ENCODE results near the gene ARHGEF5. TPM values are rescaled to one million over a fixed set of nuclear protein-coding genes. Genes with fewer than 3 reads are reported as not detected.
"Not testable (repeated sequence)": the region's sequence is repeated elsewhere in the genome, so short reads cannot be mapped to it uniquely, and the experiment has no call there.

Gene ARHGEF5
- total RNA-seq, 1 experiment from 2014 or later, result 44.2 TPM

DNA sequence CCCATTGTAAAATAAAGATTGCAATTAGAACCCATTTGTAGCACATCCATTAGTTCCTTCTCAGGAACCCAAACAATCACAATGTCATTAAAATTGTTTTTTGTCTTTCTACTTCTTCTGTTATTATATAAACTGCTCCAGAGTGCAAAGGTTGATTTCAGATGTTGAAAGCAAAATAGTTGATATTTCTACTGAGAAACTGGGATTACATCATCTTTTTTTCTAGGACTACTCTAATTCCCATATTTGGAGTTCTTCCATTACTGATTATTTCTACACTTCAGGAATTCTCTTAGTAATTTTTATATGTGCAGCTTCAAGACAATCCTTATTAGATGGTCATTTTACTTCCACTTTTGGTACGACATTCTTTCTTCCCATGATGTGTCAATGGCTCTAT is 37.7 kb upstream of the ARHGEF5 start:
- H3K9me3 ChIP-seq (ENCODE audit: control insufficient read depth in 1 of 2, insufficient read depth in 1 of 2, low read depth in 1 of 2, low read length in 2 of 2); H4K20me1 ChIP-seq (ENCODE audit: insufficient read depth); H3K9ac ChIP-seq (ENCODE audit: low read length); H3K27me3 ChIP-seq (ENCODE audit: insufficient read depth, low read length); H3K79me2 ChIP-seq (ENCODE audit: insufficient read depth, low read length); H3K36me3 ChIP-seq (ENCODE audit: control insufficient read depth in 1 of 2, insufficient read depth in 2 of 2, low read length in 2 of 2); H2AFZ ChIP-seq (ENCODE audit: low read depth, low read length, poor library complexity, severe bottlenecking); H3K9me2 ChIP-seq (ENCODE audit: insufficient read depth); H3K4me1 ChIP-seq (ENCODE audit: control insufficient read depth in 1 of 2, insufficient read depth in 2 of 2, low read length in 2 of 2); RAD21 ChIA-PET (ENCODE audit: low non-redundant PET in 1 of 2, low total read pairs in 2 of 2, uncharacterized antibody in 2 of 2, unreplicated experiment in 2 of 2); intact Hi-C loops (cut with micrococcal nuclease); H3K4me3 ChIP-seq (replicated peaks in 1 of 2; ENCODE audit: low read depth in 1 of 2, low read length in 2 of 2); ATAC-seq; DNase-seq (ENCODE audit: low read depth, low spot score); H3K4me2 ChIP-seq (ENCODE audit: low read length); BruUV-seq (replicated peaks); POLR2A ChIA-PET; CTCF ChIA-PET; H3K27ac ChIP-seq (ENCODE audit: low read depth, low read length): not testable (repeated sequence)

DNA sequence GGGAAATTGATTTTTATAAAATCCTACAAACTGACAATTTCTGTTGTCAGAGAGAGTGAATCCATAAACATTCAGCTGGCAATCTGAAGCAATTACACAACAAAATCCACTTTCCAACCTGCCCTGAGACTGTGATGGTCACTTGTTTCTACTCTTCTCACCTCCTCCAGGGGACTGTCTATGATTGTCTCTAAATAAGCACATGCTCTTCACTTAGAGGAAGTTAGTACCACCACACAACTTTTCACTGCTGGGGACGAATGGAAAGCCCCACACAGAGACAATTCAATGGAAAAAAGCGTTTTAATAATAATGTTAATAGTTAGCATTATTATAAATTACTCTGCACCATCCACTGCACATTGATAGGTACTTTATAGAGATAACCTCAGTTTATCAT is 35.7 kb upstream of the ARHGEF5 start:
- H3K27ac ChIP-seq (ENCODE audit: low read depth, low read length); POLR2A ChIA-PET; H3K9me2 ChIP-seq (ENCODE audit: insufficient read depth); CTCF ChIA-PET; H3K9me3 ChIP-seq (ENCODE audit: control insufficient read depth in 1 of 2, insufficient read depth in 1 of 2, low read depth in 1 of 2, low read length in 2 of 2); H4K20me1 ChIP-seq (ENCODE audit: insufficient read depth); H2AFZ ChIP-seq (ENCODE audit: low read depth, low read length, poor library complexity, severe bottlenecking); H3K4me3 ChIP-seq (replicated peaks in 1 of 2; ENCODE audit: low read depth in 1 of 2, low read length in 2 of 2); intact Hi-C loops (cut with micrococcal nuclease); BruUV-seq (replicated peaks); H3K4me2 ChIP-seq (ENCODE audit: low read length); H3K9ac ChIP-seq (ENCODE audit: low read length); H3K27me3 ChIP-seq (ENCODE audit: insufficient read depth, low read length); H3K4me1 ChIP-seq (ENCODE audit: control insufficient read depth in 1 of 2, insufficient read depth in 2 of 2, low read length in 2 of 2); DNase-seq (ENCODE audit: low read depth, low spot score); H3K79me2 ChIP-seq (ENCODE audit: insufficient read depth, low read length); RAD21 ChIA-PET (ENCODE audit: low non-redundant PET in 1 of 2, low total read pairs in 2 of 2, uncharacterized antibody in 2 of 2, unreplicated experiment in 2 of 2); ATAC-seq; H3K36me3 ChIP-seq (ENCODE audit: control insufficient read depth in 1 of 2, insufficient read depth in 2 of 2, low read length in 2 of 2): not testable (repeated sequence)

DNA sequence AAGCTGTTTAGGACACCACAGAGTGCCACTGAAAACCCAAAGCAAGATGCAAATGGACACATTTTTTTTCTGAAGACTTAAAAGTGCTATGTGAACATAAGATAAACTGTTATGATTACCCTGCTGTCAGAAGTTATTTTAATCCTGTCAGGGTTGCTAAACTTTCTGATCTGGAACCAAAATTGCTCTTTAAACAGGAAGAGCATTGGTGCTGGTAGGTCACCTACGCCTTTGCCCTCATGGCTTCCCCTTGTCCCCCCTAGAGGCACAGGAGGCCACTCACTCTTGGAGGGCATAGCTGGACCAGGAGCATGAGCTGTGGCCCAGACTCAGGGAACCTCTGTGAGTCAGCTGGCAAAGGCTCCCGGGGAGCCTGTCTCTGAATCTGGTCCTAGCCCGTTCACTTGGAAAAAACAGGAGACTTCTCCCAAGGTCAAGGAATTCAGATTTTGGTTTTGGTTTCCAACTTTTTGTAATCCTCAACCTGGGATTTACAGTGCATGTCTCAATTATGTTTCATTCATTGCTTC is 33.5 kb upstream of the ARHGEF5 start:
- H3K4me2 ChIP-seq (ENCODE audit: low read length); DNase-seq (ENCODE audit: low read depth, low spot score); H3K36me3 ChIP-seq (ENCODE audit: control insufficient read depth in 1 of 2, insufficient read depth in 2 of 2, low read length in 2 of 2); RAD21 ChIA-PET (ENCODE audit: low non-redundant PET in 1 of 2, low total read pairs in 2 of 2, uncharacterized antibody in 2 of 2, unreplicated experiment in 2 of 2); H4K20me1 ChIP-seq (ENCODE audit: insufficient read depth); H3K27me3 ChIP-seq (ENCODE audit: insufficient read depth, low read length); H3K4me3 ChIP-seq (replicated peaks in 1 of 2; ENCODE audit: low read depth in 1 of 2, low read length in 2 of 2); BruUV-seq (replicated peaks); CTCF ChIA-PET; H3K9me2 ChIP-seq (ENCODE audit: insufficient read depth); POLR2A ChIA-PET; H3K9ac ChIP-seq (ENCODE audit: low read length); H3K9me3 ChIP-seq (ENCODE audit: control insufficient read depth in 1 of 2, insufficient read depth in 1 of 2, low read depth in 1 of 2, low read length in 2 of 2); H3K27ac ChIP-seq (ENCODE audit: low read depth, low read length); H3K79me2 ChIP-seq (ENCODE audit: insufficient read depth, low read length); intact Hi-C loops (cut with micrococcal nuclease); H3K4me1 ChIP-seq (ENCODE audit: control insufficient read depth in 1 of 2, insufficient read depth in 2 of 2, low read length in 2 of 2); H2AFZ ChIP-seq (ENCODE audit: low read depth, low read length, poor library complexity, severe bottlenecking): not testable (repeated sequence)
- ATAC-seq, result peak; percentile 41; the same call in 1 of the 2 replicates

DNA sequence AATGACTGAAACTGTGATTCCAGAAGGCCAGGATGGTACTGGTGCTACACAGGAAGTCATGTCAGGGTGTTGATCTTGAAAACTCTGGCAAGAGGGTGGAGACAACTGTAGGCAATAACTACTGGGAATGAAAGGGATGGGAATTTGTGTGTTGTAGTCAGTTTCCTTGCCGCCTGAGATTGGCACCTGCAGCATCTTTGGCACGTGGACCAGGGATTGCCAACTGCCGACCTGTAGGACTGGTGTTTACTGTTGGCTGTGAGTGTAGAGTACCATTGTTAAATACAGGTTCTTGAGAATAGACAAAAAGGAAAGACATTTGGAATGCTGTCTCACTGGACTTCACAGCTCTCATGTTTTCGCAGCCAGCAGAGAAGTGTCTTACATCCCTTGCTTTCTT is 31.8 kb upstream of the ARHGEF5 start:
- intact Hi-C loops (cut with micrococcal nuclease); ATAC-seq; RAD21 ChIA-PET (ENCODE audit: low non-redundant PET in 1 of 2, low total read pairs in 2 of 2, uncharacterized antibody in 2 of 2, unreplicated experiment in 2 of 2); H3K27ac ChIP-seq (ENCODE audit: low read depth, low read length); H2AFZ ChIP-seq (ENCODE audit: low read depth, low read length, poor library complexity, severe bottlenecking); H3K4me2 ChIP-seq (ENCODE audit: low read length); H3K79me2 ChIP-seq (ENCODE audit: insufficient read depth, low read length); H3K9ac ChIP-seq (ENCODE audit: low read length); H3K9me3 ChIP-seq (ENCODE audit: control insufficient read depth in 1 of 2, insufficient read depth in 1 of 2, low read depth in 1 of 2, low read length in 2 of 2); H3K36me3 ChIP-seq (ENCODE audit: control insufficient read depth in 1 of 2, insufficient read depth in 2 of 2, low read length in 2 of 2); H3K4me3 ChIP-seq (replicated peaks in 1 of 2; ENCODE audit: low read depth in 1 of 2, low read length in 2 of 2); H3K4me1 ChIP-seq (ENCODE audit: control insufficient read depth in 1 of 2, insufficient read depth in 2 of 2, low read length in 2 of 2); H4K20me1 ChIP-seq (ENCODE audit: insufficient read depth); H3K9me2 ChIP-seq (ENCODE audit: insufficient read depth); DNase-seq (ENCODE audit: low read depth, low spot score); H3K27me3 ChIP-seq (ENCODE audit: insufficient read depth, low read length); CTCF ChIA-PET; POLR2A ChIA-PET; BruUV-seq (replicated peaks): not testable (repeated sequence)

DNA sequence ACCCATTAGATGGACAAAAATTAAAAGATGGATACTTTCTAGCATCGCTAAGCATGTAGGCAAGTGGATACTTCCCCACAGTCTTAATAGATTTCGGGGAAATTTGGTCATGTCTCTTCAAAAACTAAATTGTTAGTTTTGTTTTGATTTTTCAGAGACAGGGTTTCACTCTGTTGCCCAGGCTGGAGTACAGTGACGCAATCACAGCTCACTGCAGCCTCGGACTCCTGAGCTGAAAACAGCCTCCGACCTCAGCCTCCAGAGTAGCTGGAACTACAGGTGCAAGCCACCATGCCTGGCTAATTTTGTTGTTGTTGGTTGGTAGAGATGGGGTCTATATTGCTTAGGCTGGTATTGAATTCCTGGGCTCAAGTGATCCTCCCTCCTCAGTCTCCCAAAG is 29.3 kb upstream of the ARHGEF5 start:
- H3K4me1 ChIP-seq (ENCODE audit: control insufficient read depth in 1 of 2, insufficient read depth in 2 of 2, low read length in 2 of 2); H3K4me2 ChIP-seq (ENCODE audit: low read length); H3K4me3 ChIP-seq (replicated peaks in 1 of 2; ENCODE audit: low read depth in 1 of 2, low read length in 2 of 2); BruUV-seq (replicated peaks); CTCF ChIA-PET; H3K36me3 ChIP-seq (ENCODE audit: control insufficient read depth in 1 of 2, insufficient read depth in 2 of 2, low read length in 2 of 2); H3K9me3 ChIP-seq (ENCODE audit: control insufficient read depth in 1 of 2, insufficient read depth in 1 of 2, low read depth in 1 of 2, low read length in 2 of 2); DNase-seq (ENCODE audit: low read depth, low spot score); H3K79me2 ChIP-seq (ENCODE audit: insufficient read depth, low read length); H3K9ac ChIP-seq (ENCODE audit: low read length); H3K27me3 ChIP-seq (ENCODE audit: insufficient read depth, low read length); ATAC-seq; RAD21 ChIA-PET (ENCODE audit: low non-redundant PET in 1 of 2, low total read pairs in 2 of 2, uncharacterized antibody in 2 of 2, unreplicated experiment in 2 of 2); H2AFZ ChIP-seq (ENCODE audit: low read depth, low read length, poor library complexity, severe bottlenecking); H4K20me1 ChIP-seq (ENCODE audit: insufficient read depth); POLR2A ChIA-PET; H3K27ac ChIP-seq (ENCODE audit: low read depth, low read length); intact Hi-C loops (cut with micrococcal nuclease); H3K9me2 ChIP-seq (ENCODE audit: insufficient read depth): not testable (repeated sequence)

All from HCT116 (cell line).